ENCODE measurements around the gene POU6F2. TPM values are rescaled to one million over a fixed set of nuclear protein-coding genes. Genes with fewer than 3 reads are reported as not detected.

Gene POU6F2
- total RNA-seq, 1 experiment from 2014 or later = 2.9 TPM

DNA sequence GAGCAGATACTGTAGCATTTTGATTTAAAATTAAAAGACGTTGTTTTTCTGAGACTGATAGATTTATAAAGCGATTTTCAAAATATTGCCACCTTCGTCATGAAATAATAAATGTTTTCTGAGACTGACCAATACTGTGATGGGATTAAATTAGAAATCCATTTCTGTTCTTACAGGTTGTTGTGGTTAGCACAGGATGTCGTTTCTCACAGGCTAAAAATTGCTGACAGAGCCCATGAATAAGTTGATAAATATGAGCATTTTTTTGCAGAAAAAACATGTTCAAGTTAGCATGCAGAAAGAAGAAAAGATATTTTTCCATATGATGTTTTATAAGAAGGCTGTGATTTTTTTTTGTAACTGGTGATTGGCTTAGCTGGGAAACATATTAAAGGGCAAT lies 66.8 kb downstream of the POU6F2 start (continued):
- TF ChIP-seq, protein P1, sequence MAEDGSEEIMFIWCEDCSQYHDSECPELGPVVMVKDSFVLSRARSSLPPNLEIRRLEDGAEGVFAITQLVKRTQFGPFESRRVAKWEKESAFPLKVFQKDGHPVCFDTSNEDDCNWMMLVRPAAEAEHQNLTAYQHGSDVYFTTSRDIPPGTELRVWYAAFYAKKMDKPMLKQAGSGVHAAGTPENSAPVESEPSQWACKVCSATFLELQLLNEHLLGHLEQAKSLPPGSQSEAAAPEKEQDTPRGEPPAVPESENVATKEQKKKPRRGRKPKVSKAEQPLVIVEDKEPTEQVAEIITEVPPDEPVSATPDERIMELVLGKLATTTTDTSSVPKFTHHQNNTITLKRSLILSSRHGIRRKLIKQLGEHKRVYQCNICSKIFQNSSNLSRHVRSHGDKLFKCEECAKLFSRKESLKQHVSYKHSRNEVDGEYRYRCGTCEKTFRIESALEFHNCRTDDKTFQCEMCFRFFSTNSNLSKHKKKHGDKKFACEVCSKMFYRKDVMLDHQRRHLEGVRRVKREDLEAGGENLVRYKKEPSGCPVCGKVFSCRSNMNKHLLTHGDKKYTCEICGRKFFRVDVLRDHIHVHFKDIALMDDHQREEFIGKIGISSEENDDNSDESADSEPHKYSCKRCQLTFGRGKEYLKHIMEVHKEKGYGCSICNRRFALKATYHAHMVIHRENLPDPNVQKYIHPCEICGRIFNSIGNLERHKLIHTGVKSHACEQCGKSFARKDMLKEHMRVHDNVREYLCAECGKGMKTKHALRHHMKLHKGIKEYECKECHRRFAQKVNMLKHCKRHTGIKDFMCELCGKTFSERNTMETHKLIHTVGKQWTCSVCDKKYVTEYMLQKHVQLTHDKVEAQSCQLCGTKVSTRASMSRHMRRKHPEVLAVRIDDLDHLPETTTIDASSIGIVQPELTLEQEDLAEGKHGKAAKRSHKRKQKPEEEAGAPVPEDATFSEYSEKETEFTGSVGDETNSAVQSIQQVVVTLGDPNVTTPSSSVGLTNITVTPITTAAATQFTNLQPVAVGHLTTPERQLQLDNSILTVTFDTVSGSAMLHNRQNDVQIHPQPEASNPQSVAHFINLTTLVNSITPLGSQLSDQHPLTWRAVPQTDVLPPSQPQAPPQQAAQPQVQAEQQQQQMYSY (CRISPR knock-in tag; IDR thresholded peaks at IDR 0.05) = no peak
- no peak for TF ChIP-seq ZNF396 (CRISPR knock-in tag; IDR thresholded peaks at IDR 0.05; ENCODE audit: borderline replicate concordance)
- TF ChIP-seq CREM (CRISPR knock-in tag; IDR thresholded peaks at IDR 0.05) = no peak

GRCh38 chr7:39045231-39045630 lies 67.5 kb downstream of the POU6F2 start:
- no peaks in the 10 kb centered on the region for H3K36me3 Mint-ChIP-seq
- ChIA-PET POLR2A (no interaction called here), CTCF (no interaction called here)
- H3K4me3 Mint-ChIP-seq = no peak overlapping the region
- H3K9me3 Mint-ChIP-seq = peaks cover 6% of the 10 kb centered on the region; the same call in 1 of the 2 replicates
- TF ChIP-seq TCF7 (CRISPR knock-in tag; IDR thresholded peaks at IDR 0.05; ENCODE audit: low read depth) (no peak), STAT6 (CRISPR knock-in tag; conservative IDR thresholded peaks at IDR 0.05; ENCODE audit: low read depth) (no peak), NR3C1 (CRISPR knock-in tag; conservative IDR thresholded peaks at IDR 0.05; ENCODE audit: low read depth) (no peak), SMAD4 (CRISPR knock-in tag; IDR thresholded peaks at IDR 0.05) (no peak), E2F4 (CRISPR knock-in tag; IDR thresholded peaks at IDR 0.05; ENCODE audit: borderline replicate concordance, low read depth) (no peak), OVOL2 (CRISPR knock-in tag; IDR thresholded peaks at IDR 0.05; ENCODE audit: borderline replicate concordance) (no peak)
- TF ChIP-seq, protein P2, sequence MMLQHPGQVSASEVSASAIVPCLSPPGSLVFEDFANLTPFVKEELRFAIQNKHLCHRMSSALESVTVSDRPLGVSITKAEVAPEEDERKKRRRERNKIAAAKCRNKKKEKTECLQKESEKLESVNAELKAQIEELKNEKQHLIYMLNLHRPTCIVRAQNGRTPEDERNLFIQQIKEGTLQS (CRISPR knock-in tag; conservative IDR thresholded peaks at IDR 0.05) = no peak
- DNase-seq (ENCODE audit: low spot score) (no peak), ATAC-seq (no peak)
- H3K27ac Mint-ChIP-seq = no peak overlapping the region
- no peaks in the 10 kb centered on the region for H3K27me3 Mint-ChIP-seq (ENCODE audit: low read depth)
- H3K4me1 Mint-ChIP-seq = peaks cover 25% of the 10 kb centered on the region

GRCh38 chr7:39051279-39051678 lies 73.6 kb downstream of the POU6F2 start:
- Mint-ChIP-seq H3K4me1 (peaks cover 14% of the 10 kb centered on the region), H3K27ac (no peak overlapping the region), H3K9me3 (peaks cover 20% of the 10 kb centered on the region), H3K36me3 (peaks cover 12% of the 10 kb centered on the region), H3K27me3 (ENCODE audit: low read depth) (no peaks in the 10 kb centered on the region), H3K4me3 (no peak overlapping the region)
- no peak for ATAC-seq
- CTCF ChIA-PET = no interaction called here
- TF ChIP-seq NFE2L1 (CRISPR knock-in tag; IDR thresholded peaks at IDR 0.05) (no peak), USF2 (CRISPR knock-in tag; IDR thresholded peaks at IDR 0.05) (no peak), FOXP1 (CRISPR knock-in tag; IDR thresholded peaks at IDR 0.05; ENCODE audit: borderline replicate concordance) (no peak), CREM (CRISPR knock-in tag; IDR thresholded peaks at IDR 0.05) (no peak), SP1 (CRISPR knock-in tag; conservative IDR thresholded peaks at IDR 0.05) (no peak), JAZF1 (CRISPR knock-in tag; IDR thresholded peaks at IDR 0.05) (no peak)
- TF ChIP-seq, protein P3, sequence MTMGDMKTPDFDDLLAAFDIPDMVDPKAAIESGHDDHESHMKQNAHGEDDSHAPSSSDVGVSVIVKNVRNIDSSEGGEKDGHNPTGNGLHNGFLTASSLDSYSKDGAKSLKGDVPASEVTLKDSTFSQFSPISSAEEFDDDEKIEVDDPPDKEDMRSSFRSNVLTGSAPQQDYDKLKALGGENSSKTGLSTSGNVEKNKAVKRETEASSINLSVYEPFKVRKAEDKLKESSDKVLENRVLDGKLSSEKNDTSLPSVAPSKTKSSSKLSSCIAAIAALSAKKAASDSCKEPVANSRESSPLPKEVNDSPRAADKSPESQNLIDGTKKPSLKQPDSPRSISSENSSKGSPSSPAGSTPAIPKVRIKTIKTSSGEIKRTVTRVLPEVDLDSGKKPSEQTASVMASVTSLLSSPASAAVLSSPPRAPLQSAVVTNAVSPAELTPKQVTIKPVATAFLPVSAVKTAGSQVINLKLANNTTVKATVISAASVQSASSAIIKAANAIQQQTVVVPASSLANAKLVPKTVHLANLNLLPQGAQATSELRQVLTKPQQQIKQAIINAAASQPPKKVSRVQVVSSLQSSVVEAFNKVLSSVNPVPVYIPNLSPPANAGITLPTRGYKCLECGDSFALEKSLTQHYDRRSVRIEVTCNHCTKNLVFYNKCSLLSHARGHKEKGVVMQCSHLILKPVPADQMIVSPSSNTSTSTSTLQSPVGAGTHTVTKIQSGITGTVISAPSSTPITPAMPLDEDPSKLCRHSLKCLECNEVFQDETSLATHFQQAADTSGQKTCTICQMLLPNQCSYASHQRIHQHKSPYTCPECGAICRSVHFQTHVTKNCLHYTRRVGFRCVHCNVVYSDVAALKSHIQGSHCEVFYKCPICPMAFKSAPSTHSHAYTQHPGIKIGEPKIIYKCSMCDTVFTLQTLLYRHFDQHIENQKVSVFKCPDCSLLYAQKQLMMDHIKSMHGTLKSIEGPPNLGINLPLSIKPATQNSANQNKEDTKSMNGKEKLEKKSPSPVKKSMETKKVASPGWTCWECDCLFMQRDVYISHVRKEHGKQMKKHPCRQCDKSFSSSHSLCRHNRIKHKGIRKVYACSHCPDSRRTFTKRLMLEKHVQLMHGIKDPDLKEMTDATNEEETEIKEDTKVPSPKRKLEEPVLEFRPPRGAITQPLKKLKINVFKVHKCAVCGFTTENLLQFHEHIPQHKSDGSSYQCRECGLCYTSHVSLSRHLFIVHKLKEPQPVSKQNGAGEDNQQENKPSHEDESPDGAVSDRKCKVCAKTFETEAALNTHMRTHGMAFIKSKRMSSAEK (CRISPR knock-in tag; IDR thresholded peaks at IDR 0.05; ENCODE audit: borderline replicate concordance) = no peak
- TF ChIP-seq, protein P4, sequence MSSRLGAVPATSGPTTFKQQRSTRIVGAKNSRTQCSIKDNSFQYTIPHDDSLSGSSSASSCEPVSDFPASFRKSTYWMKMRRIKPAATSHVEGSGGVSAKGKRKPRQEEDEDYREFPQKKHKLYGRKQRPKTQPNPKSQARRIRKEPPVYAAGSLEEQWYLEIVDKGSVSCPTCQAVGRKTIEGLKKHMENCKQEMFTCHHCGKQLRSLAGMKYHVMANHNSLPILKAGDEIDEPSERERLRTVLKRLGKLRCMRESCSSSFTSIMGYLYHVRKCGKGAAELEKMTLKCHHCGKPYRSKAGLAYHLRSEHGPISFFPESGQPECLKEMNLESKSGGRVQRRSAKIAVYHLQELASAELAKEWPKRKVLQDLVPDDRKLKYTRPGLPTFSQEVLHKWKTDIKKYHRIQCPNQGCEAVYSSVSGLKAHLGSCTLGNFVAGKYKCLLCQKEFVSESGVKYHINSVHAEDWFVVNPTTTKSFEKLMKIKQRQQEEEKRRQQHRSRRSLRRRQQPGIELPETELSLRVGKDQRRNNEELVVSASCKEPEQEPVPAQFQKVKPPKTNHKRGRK (CRISPR knock-in tag; IDR thresholded peaks at IDR 0.05; ENCODE audit: borderline replicate concordance) = no peak
- POLR2A ChIA-PET = interaction anchor here (0.9 kb wide), 1 partner anchor 329 kb away, joined by 3 read pairs; no protein-coding TSS in a partner anchor
- DNase-seq (ENCODE audit: low spot score) = no peak
